Raji (cell line): ENCODE measurements around the gene FH.

ENCODE experiments used
- POLR2A ChIP-seq: IDR thresholded peaks from 2 replicates; pipeline ENCODE4 v1.6.1; 2011; ENCODE audit warnings: low read depth, low read length, control low read depth; ENCODE audit not compliant: insufficient read depth

Gene FH

DNA sequence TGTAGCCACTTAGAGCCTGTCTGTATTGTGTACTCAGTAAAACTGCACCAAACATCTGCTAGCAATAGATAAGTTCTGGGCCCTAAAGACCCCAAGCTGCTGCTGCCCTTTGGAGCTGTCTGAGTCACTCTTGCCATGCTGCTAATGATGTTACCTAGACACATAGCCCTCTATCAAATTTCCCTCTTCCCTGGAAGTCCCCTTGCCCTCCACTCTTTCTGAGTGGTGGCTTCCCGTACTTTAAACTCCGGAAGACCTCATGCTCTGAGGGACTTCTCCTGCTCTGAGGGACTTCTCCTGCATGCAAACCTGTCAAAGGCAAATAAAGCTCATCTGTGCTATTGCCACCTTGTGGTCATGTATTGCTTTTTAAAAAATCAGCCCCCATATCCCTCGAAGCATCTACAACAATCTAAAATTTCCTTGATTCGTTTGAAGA is 34.0 kb downstream of the FH start:
- no peak for TF ChIP-seq POLR2A

DNA sequence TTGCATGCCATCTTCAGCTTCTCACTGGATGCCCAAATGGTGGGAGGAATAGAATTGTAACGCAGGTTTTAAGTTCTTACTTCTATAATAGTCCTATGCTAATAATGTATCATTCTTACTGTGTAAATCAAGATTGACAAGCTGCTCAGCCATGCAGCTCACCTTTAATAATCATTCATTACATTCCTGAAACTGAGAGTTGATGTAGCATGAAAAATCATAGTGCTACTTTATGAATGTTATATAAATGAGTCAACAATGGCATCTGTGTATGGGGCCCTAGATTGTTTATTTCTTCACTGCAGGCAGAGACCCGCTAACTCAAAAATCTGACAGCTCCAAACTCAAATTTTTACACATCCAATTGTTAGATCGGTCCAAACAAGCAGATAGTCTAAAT is 34.4 kb downstream of the FH start:
- no peak for TF ChIP-seq POLR2A

DNA sequence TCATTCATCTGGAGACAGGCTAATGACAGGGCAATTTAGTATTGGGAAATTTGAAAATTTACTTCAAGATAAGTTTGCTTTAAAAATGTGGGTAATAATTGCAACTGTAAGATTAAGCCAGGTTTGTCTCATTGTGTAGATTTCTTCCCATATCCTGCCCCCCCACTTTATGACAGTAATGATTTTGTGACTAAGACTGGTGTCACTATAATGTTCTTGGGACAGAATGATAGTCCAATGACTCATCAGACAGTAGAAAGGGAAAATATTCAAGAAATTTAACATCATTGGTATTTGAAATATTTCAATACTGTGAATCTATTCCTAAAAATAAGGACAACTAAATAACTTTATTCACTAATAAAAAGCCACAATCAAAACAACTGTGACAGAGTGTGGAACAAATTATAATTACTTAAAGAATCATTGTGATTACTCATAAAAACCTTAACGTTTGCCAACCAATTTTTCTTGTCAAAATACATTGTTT is 36.7 kb downstream of the FH start:
- no peak for TF ChIP-seq POLR2A

DNA sequence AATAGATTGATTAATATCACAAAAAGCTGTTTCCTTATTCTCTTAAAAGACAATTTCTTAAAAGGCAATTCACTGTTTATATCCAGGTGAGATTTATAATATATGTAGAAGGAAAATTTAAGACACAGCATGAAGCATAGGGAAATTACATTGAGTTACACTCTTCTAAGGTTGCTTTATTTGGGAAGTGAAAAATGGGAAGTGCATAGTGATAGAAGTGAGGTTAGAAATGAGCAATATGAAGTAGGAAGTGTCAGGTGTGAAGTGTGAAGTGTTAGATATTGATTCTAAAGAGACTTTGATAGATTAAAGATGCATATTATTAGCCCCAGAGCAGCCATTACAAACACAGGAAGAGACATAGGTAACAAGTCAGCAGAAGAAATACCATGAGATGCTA is 40.3 kb downstream of the FH start:
- no peak for TF ChIP-seq POLR2A

DNA sequence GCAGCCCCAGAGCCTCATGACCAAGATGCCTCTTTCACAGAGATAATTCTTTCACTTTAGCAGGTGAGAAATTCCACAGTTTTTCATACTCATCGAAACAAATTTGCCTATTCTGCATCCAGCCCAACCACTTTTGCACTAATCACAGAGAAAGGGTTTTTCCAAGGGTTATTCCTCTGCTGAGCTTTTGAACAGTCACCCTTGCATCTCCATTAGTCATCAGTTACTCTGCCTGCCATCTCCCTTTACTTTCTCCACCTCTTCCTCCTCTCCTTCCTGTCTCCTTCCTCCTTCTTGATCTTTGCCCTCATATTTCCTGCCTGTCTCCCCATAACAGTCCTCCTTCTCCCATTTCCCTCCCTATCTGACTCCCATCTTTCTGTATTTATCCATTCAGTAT is 43.9 kb downstream of the FH start:
- no peak for TF ChIP-seq POLR2A

DNA sequence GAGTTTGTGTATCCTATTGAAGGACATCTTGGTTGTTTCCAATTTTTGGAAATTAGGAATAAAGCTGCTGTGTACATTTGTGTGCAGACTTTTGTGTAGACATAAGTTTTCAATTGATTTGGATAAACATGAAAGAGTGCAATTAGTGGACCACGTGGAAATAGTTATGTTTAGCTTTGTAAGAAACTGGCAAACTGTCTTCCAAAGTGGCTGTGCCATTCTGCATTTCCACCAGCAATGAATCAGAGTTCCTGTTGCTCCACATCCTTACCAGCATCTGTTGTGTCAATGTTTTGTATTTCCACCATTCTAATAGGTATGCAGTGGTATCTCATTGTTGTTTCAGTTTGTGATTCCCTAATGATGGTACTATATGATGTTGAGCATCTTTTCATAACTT is 46.5 kb downstream of the FH start:
- TF ChIP-seq POLR2A: no peak

DNA sequence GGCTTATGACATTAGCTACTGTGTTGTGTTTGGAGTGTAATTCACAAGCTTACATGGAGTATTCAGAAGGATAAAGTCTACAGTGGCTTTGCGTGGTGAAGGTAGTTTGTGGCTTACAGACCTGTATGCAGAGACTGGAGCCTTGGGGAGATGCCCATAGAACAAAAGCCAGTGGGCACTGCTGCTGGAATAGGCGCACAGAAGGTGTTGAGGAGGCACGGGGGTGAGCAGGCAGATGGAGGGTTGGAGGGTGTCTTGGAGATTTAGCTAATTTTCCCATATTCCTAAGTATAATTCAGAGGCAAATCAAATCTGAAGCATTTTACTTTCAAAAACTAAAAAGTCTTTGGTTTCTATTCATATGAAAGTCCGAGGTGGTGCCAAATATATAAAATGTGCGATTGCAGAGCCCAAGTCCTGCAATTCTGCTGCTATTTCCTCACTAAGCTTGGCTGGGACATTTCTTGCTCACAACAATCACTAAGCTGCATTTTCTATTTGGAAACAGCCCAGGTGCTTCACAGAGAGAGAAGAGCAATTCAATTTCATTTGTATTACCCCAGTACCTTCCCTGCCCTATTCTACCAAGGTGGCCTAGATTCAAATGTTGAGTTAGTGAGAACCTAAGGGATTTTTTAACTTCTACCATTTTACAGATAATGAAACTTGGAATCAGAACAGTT is 48.5 kb downstream of the FH start:
- no peak for TF ChIP-seq POLR2A

DNA sequence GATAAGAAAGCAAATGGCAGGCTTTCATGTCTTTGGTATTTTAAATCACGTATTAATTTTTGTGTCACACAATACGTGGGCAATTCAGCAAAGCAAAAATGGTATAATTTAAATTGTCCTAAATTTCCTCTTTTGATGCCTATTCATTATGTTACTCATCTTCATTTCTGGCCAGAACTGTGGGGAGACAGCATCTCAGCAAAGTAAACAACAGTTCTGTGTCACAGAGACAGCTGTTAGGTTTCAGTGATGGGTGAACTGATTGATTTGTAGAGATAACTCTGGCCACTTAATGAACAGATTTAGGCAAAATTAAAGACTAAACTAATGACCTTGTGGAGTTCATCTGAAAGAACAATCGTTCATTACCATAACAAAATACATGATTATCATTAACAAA is 49.2 kb downstream of the FH start:
- TF ChIP-seq POLR2A: no peak

DNA sequence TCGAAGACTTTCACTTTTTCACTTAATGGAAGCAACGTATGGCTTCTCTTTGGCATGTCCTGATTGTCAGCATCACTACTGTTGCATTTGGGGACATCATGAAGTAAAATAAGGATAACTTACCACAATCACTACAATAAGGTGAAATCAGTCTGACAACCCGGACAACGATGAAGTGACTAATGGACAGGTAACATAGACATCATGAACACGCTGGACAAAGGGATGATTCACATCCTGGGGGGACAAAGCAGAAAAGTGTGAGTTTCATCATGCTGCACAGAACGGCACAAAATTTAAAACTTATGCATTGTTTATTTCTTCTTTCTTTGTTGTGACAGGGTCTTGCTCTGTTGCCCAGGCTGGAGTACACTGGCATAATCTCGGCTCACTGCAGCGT is 53.9 kb downstream of the FH start:
- no peak for TF ChIP-seq POLR2A

DNA sequence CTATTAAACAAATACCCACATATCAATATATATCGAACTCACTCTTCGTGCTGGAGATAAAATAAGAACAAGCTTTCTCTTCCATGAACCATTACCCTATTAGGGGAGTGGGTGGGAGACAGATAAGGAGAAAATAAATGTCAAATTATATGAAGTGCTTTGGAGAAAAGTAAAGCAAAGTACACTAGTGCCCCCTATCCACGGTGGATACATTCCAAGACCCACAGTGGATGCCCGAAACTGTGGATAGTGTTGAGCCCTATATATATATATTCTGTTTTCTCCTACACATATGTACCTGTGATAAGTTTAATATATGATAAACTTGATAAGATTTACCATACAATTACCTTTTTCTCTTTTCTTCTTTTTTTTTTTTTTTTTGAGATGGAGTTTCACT is 54.6 kb downstream of the FH start:
- TF ChIP-seq POLR2A: no peak

DNA sequence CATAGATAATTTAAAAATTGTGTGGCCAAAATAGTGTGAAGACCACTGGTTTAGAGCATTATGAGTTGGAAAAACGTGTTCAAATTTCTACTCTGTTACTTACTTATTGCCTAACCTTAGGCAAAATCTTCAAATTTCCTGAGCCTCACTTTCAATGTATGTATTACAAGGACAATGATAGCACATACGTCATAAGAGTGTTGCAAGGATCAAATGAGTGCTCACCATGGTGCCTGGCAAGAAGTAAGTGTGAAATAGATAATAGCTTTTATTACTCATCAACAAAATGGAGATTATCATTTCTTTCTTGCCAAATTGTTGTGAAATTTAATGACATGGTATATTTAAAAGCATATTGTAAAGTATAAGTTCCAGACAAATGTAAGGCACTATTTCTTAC is 57.2 kb downstream of the FH start:
- no peak for TF ChIP-seq POLR2A

DNA sequence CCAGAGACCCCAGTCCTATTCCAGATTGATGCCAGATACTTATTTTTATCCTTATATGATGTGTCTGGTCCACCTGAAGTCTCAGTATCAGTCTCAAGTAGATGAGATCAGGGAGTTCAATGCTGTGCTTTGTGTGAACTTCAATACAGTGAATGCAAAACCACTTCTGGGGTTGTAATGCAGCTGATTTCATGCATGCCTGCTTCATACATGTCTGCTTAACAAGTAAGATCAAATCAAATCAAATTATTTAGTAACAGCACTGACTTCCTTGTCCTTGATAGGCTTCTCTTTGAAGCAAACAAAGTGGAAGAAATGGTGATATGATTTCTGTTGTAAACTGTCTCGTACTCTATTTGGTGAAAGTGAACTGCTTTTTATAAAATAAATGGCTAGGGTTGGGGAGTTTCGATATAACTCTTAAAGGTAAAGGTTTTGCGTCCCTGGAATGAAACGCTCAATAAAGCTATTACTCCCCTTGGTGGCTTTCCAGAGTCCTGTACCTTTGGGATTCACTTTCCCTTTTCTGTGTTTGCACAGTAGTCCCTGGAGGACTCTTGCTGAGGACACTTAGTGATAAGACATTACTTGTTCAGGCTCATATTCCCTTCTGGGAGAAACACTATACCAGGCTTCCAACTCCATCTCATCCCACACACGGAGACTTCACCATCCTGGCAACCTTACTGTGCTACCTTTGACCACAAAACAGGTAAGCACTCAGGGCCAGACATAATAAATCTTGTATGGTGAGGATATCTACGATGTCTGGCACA is 59.3 kb downstream of the FH start:
- TF ChIP-seq POLR2A: no peak

DNA sequence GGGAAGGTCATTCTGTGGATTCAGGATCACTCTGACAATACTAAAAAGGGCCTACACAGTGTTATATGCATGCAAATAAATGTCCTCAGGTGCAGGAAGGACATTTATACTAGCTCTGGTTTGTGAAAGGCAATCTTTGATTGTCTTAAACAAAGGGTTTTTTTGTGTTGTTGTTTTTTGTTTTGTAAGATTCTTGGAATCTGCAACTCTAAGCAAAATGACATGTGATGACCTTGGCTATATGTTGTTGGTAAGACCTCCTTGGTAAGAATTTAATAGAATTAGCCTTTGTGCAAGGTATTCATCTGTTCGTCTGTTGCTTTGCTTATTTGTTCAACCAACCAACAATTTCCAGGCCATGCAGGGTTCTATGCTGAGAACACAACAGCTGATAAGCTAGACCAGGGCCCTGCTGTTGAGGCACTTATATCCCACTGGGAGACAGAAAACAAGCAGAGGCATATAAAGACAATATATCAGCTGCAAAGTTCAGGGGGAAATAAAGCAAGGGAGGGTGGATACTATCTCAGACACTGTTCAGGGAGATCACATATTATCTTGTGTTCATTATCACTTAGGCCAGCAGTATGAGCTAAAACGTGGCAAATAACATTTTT is 60.3 kb downstream of the FH start:
- no peak for TF ChIP-seq POLR2A

DNA sequence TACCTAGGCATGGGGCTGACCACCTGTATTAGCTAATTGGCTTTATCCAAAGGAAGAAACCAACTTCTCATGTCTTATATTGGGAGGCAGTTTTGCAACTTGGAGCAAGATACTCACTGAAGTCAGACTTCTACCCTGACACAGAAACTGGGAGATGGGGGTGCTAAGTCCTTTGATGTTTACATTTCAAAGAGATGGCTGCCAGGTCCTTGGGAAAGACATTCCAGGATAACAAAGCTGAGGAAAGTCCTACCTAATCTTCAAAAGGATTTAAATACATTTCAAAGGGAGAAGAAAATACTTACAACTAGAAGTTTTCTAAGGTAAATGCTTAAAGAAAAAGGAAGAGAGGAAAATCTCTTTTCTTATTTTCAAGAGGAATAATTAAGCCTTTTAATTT is 62.1 kb downstream of the FH start:
- no peak for TF ChIP-seq POLR2A

DNA sequence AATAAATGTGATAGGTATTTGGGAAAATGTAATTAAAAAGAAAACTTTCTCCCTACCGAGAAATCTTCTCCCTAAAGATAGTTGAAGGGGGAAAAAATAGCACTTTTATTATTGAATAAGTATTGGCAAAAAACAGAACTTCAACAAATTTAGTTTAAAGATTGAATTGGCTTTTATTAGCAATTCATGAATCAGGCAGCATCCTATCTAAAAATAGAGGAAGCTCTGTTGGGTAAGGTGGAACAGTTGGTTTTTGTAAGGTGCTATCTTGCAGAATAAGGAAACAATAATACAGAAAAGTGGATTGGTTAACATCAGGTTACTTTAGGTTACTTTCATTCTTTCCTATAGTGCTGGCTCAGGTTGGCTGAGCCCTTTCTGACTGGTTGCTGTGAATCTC is 62.8 kb downstream of the FH start:
- no peak for TF ChIP-seq POLR2A

DNA sequence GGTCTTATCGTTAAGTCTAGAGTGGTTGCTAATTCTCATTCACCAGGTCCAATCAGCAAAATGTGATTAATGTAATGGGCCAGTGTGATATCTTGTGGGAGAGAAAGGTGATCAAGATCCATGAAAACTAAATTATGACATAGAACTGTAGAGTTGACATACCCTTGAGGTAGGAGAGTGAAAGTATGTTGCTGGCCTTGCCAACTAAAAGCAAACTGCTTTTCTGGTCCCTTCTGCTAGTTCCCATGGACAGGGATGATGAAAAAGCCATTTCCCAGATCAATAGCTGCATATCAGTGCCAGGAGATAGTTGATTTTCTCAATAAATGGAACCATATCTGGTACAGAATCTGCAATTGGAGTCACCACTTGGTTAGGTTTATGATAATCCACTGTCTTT is 65.8 kb downstream of the FH start:
- TF ChIP-seq POLR2A: no peak
